B cell (primary cell): ENCODE data around the gene SEMA4D. TPM values are rescaled to one million over a fixed set of nuclear protein-coding genes. Genes with fewer than 3 reads are reported as not detected.

Experiments used
- ATAC-seq: fragments of 200-7000 bp; cut with Tn5 transposase; one replicate; pipeline ENCODE4 v1.10.0; 2021; ENCODE audit warnings: low read depth, mild to moderate bottlenecking, moderate number of reproducible peaks, moderate library complexity
- CTCF ChIA-PET: fragments of 350-600 bp; sonication (Branson Sonifier 250); formaldehyde crosslinking; loops from one replicate; lab custom pipeline; 2021; ENCODE audit warnings: antibody characterized with exemption, inconsistent platforms; lab: Charles Lee
- POLR2A ChIA-PET: fragments of 350-600 bp; sonication (Branson Sonifier 250); formaldehyde crosslinking; loops from one replicate; lab custom pipeline; 2021; ENCODE audit warnings: antibody characterized with exemption; lab: Charles Lee
- DNase-seq: peaks from one replicate; pipeline ENCODE4 v3.0.0; 2013
- H2AFZ ChIP-seq: 2 replicates; pipeline ENCODE4 v1.6.1; 2012; ENCODE audit warnings: mild to moderate bottlenecking, low read depth, low read length; ENCODE audit not compliant: insufficient read depth, poor library complexity, severe bottlenecking
- H3K27ac ChIP-seq, 2 donors: 1 replicate in 1 of 2; 2 replicates in 1 of 2; pipeline ENCODE4 v1.5.1; 2012 to 2013; ENCODE audit warnings: low read length in 2 of 2, mild to moderate bottlenecking in 2 of 2, moderate library complexity in 1 of 2
- H3K27me3 ChIP-seq, 4 experiments: fragments of 200-600 bp in 1 of 4; sonication (generic) in 1 of 4; replicated peaks in 1 of 4; 1 replicate in 2 of 4; 2 replicates in 2 of 4; pipeline versions ENCODE4 v1.6.1 to v1.7.0; 2013 to 2016; ENCODE audit warnings: low read length in 3 of 4, mild to moderate bottlenecking in 2 of 4, mixed read lengths in 1 of 4, moderate library complexity in 1 of 4; ENCODE audit not compliant: insufficient read depth in 4 of 4, control insufficient read depth in 3 of 4; ENCODE audit errors: control extremely low read depth in 1 of 4
- H3K36me3 ChIP-seq, 2 experiments: replicated peaks in 1 of 2; 1 replicate in 1 of 2; 2 replicates in 1 of 2; pipeline versions ENCODE4 v1.6.1 to v1.7.1; 2013; ENCODE audit warnings: low read length in 1 of 2; ENCODE audit not compliant: insufficient read depth in 2 of 2, control insufficient read depth in 1 of 2; ENCODE audit errors: control extremely low read depth in 1 of 2, extremely low read depth in 1 of 2
- H3K4me1 ChIP-seq, 2 donors: fragments of 200-600 bp in 1 of 2; sonication (generic) in 1 of 2; 1 replicate in 1 of 2; 2 replicates in 1 of 2; pipeline versions ENCODE4 v1.5.1 to v1.6.1; 2013 to 2017; ENCODE audit warnings: low read length in 2 of 2; ENCODE audit not compliant: control insufficient read depth in 2 of 2, insufficient read depth in 2 of 2
- H3K4me2 ChIP-seq: replicated peaks from 2 replicates; pipeline ENCODE3; 2012; ENCODE audit warnings: mild to moderate bottlenecking, low read depth, low read length; ENCODE audit not compliant: poor library complexity, severe bottlenecking
- H3K4me3 ChIP-seq, 5 experiments: fragments of 200-600 bp in 1 of 5; sonication (generic) in 1 of 5; 1 replicate in 3 of 5; 2 replicates in 2 of 5; pipeline versions ENCODE4 v1.5.1 to v1.7.0; 2011 to 2016; ENCODE audit warnings: low read length in 4 of 5, mild to moderate bottlenecking in 4 of 5, low read depth in 2 of 5, control low read depth in 1 of 5, moderate library complexity in 1 of 5; ENCODE audit not compliant: insufficient read depth in 1 of 5; ENCODE audit errors: control extremely low read depth in 1 of 5, extremely low read depth in 1 of 5
- H3K79me2 ChIP-seq: fragments of 200-600 bp; sonication (generic); one replicate; pipeline ENCODE4 v1.6.0; 2016; ENCODE audit warnings: low read length; ENCODE audit not compliant: control insufficient read depth, insufficient read depth
- H3K9ac ChIP-seq: fragments of 200-600 bp; sonication (generic); 2 replicates; pipeline ENCODE4 v1.6.1; 2017; ENCODE audit warnings: mild to moderate bottlenecking, low read length, moderate library complexity
- H3K9me3 ChIP-seq, 3 donors: one replicate each; pipeline versions ENCODE4 v1.6.1 to v1.7.1; 2013; ENCODE audit warnings: low read length in 2 of 3; ENCODE audit not compliant: control insufficient read depth in 2 of 3, insufficient read depth in 1 of 3; ENCODE audit errors: control extremely low read depth in 1 of 3
- H4K20me1 ChIP-seq: 2 replicates; pipeline ENCODE4 v1.6.0; 2012; ENCODE audit warnings: mild to moderate bottlenecking, low read length; ENCODE audit not compliant: insufficient read depth, control insufficient read depth, poor library complexity, severe bottlenecking
- H3K27ac Mint-ChIP-seq: one replicate; pipeline ENCODE4 v1.8.0; 2021; ENCODE audit warnings: mixed read lengths
- H3K27me3 Mint-ChIP-seq: one replicate; pipeline ENCODE4 v1.8.0; 2021; ENCODE audit warnings: mixed read lengths
- H3K4me1 Mint-ChIP-seq: one replicate; pipeline ENCODE4 v1.8.0; 2021; ENCODE audit warnings: mixed read lengths
- H3K4me3 Mint-ChIP-seq: one replicate; pipeline ENCODE4 v1.8.0; 2021; ENCODE audit warnings: mixed read lengths
- H3K9me3 Mint-ChIP-seq: one replicate; pipeline ENCODE4 v1.8.0; 2022; ENCODE audit warnings: mixed read lengths; ENCODE audit not compliant: insufficient read depth
- CTCF ChIP-seq: fragments of 200-600 bp; IDR thresholded peaks from one replicate; pipeline ENCODE4 v1.8.0; 2022; ENCODE audit warnings: antibody characterized with exemption, mild to moderate bottlenecking
- EZH2 ChIP-seq: IDR thresholded peaks from 2 replicates; pipeline ENCODE4 v1.6.1; 2012; ENCODE audit warnings: borderline replicate concordance, low read depth, mild to moderate bottlenecking, moderate library complexity, low read length; ENCODE audit not compliant: insufficient read depth, poor library complexity, severe bottlenecking
- WGBS: methylation state at CpG from one replicate; pipeline ENCODE4 v1.1.5; 2013; ENCODE audit warnings: missing lambda C conversion rate; ENCODE audit not compliant: insufficient coverage; 5-methylcytosine and 5-hydroxymethylcytosine counted together
- intact Hi-C: fragments of 100-400 bp; cut with micrococcal nuclease; formaldehyde crosslinking; loops from one replicate; pipeline ENCODE4 v1.10.0; 2022
- polyA plus RNA-seq: library from polyadenylated mRNA; depleted of rRNA; stranded (reverse); fragments of >200 nt; gene quantifications from 2 replicates; pipeline ENCODE4 v1.2.3, GENCODE V29; 2012
- total RNA-seq, 2 donors: library from RNA; stranded (reverse); fragments of 120-200 nt in 1 of 2; gene quantifications; 1 replicate in 1 of 2; 2 replicates in 1 of 2; pipeline versions ENCODE4 v1.2.3 to v1.2.4, GENCODE V29; 2013 to 2022

SEMA4D gene
- total and polyA plus RNA-seq, 2 donors (not counting 1 experiment from before 2014, with no cell fraction given): 53.6 to 231 TPM

GRCh38 chr9:89317282-89317681 is 180.6 kb downstream of the SEMA4D start:
- H3K4me3 Mint-ChIP-seq: peak overlapping the region; percentile 53
- peak overlapping the region; percentile 93 for H3K27ac Mint-ChIP-seq
- peak; percentile 25 for DNase-seq
- Histone ChIP-seq H3K4me2 (peak overlapping the region; percentile 86), H3K79me2 (peaks cover 62% of the 10 kb centered on the region), H3K27ac (peak overlapping the region; percentile 96 to 99), H3K27me3 (no peaks in the 10 kb centered on the region), H3K9ac (no peak overlapping the region), H3K9me3 (no peaks in the 10 kb centered on the region), H4K20me1 (peaks cover 1% of the 10 kb centered on the region), H3K4me1 (peaks cover 26 to 29% of the 10 kb centered on the region in 2 donors), H2AFZ (no peak overlapping the region), H3K36me3 (peaks cover 9 to 31% of the 10 kb centered on the region in 2 experiments), H3K4me3 (no peak overlapping the region)
- no peak for ATAC-seq
- TF ChIP-seq EZH2: no peak
- TF ChIP-seq CTCF: no peak
- intact Hi-C loops: loop anchor here (5.0 kb wide), 1 partner anchor 930 kb away; the partner anchor contains the start of gene SPIN1
- CTCF ChIA-PET: interaction anchor here (1.3 kb wide), 1 partner anchor 231 kb away, joined by 3 read pairs; no protein-coding TSS in a partner anchor
- POLR2A ChIA-PET: no interaction called here
- H3K9me3 Mint-ChIP-seq: no peaks in the 10 kb centered on the region
- H3K4me1 Mint-ChIP-seq: peaks cover 65% of the 10 kb centered on the region
- 83% methylated on average over 2 of the region's 4 CpGs for WGBS
- no peaks in the 10 kb centered on the region for H3K27me3 Mint-ChIP-seq

GRCh38 chr9:89315482-89315881 is 182.4 kb downstream of the SEMA4D start:
- no peaks in the 10 kb centered on the region for H3K9me3 Mint-ChIP-seq
- Histone ChIP-seq H3K36me3 (peaks cover 9 to 22% of the 10 kb centered on the region in 2 experiments), H3K9me3 (no peaks in the 10 kb centered on the region), H3K27me3 (no peaks in the 10 kb centered on the region), H3K4me1 (peaks cover 35 to 37% of the 10 kb centered on the region in 2 donors), H3K79me2 (peaks cover 54% of the 10 kb centered on the region), H3K4me3 (no peak overlapping the region), H3K9ac (no peak overlapping the region), H2AFZ (no peak overlapping the region), H4K20me1 (no peaks in the 10 kb centered on the region), H3K27ac (no peak overlapping the region), H3K4me2 (no peak overlapping the region)
- no peak overlapping the region for H3K4me3 Mint-ChIP-seq
- DNase-seq (no peak), ATAC-seq (no peak)
- H3K4me1 Mint-ChIP-seq: peaks cover 64% of the 10 kb centered on the region
- H3K27me3 Mint-ChIP-seq: no peaks in the 10 kb centered on the region
- H3K27ac Mint-ChIP-seq: no peak overlapping the region
- ChIA-PET CTCF (no interaction called here), POLR2A (no interaction called here)
- intact Hi-C loops: loop anchor here (5.0 kb wide), 1 partner anchor 928 kb away; the partner anchor contains the start of gene SPIN1
- TF ChIP-seq EZH2 (no peak), CTCF (no peak)
